CD8-positive, alpha-beta memory T cell (primary cell): ENCODE results near the gene APRT. TPM values are rescaled to one million over a fixed set of nuclear protein-coding genes. Genes with fewer than 3 reads are reported as not detected.
"Not testable (repeated sequence)": the region's sequence is repeated elsewhere in the genome, so short reads cannot be mapped to it uniquely, and the experiment has no call there.

Source experiments
- CTCF ChIA-PET: fragments of 350-600 bp; sonication (Branson Sonifier 250); formaldehyde crosslinking; loops from one replicate; lab custom pipeline; 2021; ENCODE audit warnings: antibody characterized with exemption; lab: Charles Lee
- POLR2A ChIA-PET: fragments of 350-600 bp; sonication (Branson Sonifier 250); formaldehyde crosslinking; loops from one replicate; lab custom pipeline; 2021; ENCODE audit warnings: antibody characterized with exemption; lab: Charles Lee
- DNase-seq, 5 donors: peaks; one replicate each; pipeline versions ENCODE4 v3.0.0 to v3.0.0-alpha.2; 2020 to 2022; ENCODE audit warnings: mixed read lengths in 1 of 5
- H3K27ac ChIP-seq: one replicate; pipeline ENCODE4 v1.7.0; 2013; ENCODE audit warnings: low read depth, mild to moderate bottlenecking, low read length, moderate library complexity
- H3K27me3 ChIP-seq: 2 replicates; pipeline ENCODE4 v1.7.0; 2013; ENCODE audit warnings: low read length, mild to moderate bottlenecking; ENCODE audit not compliant: insufficient read depth, poor library complexity, severe bottlenecking
- H3K36me3 ChIP-seq: 2 replicates; pipeline ENCODE4 v1.7.0; 2013; ENCODE audit warnings: mild to moderate bottlenecking, low read length, moderate library complexity; ENCODE audit not compliant: insufficient read depth
- H3K4me1 ChIP-seq: 2 replicates; pipeline ENCODE4 v1.7.0; 2013; ENCODE audit warnings: mild to moderate bottlenecking, low read length, moderate library complexity; ENCODE audit not compliant: insufficient read depth
- H3K4me3 ChIP-seq: 2 replicates; pipeline ENCODE4 v1.7.0; 2013; ENCODE audit warnings: mild to moderate bottlenecking, low read length
- H3K9me3 ChIP-seq: 2 replicates; pipeline ENCODE4 v1.7.0; 2013; ENCODE audit warnings: mild to moderate bottlenecking, low read length
- H3K27ac Mint-ChIP-seq, 8 donors: one replicate each; pipeline ENCODE4 v1.8.0; 2020 to 2021; ENCODE audit warnings: mixed read lengths in 8 of 8, mild to moderate bottlenecking in 6 of 8, inconsistent platforms in 3 of 8, moderate library complexity in 3 of 8
- H3K27me3 Mint-ChIP-seq, 2 donors: one replicate each; pipeline ENCODE4 v1.8.0; 2020 to 2021; ENCODE audit warnings: mixed read lengths in 2 of 2, mild to moderate bottlenecking in 1 of 2, moderate library complexity in 1 of 2
- H3K36me3 Mint-ChIP-seq, 3 donors: one replicate each; pipeline ENCODE4 v1.8.0; 2020 to 2021; ENCODE audit warnings: mixed read lengths in 3 of 3, inconsistent platforms in 1 of 3, mild to moderate bottlenecking in 1 of 3
- H3K4me1 Mint-ChIP-seq, 3 donors: one replicate each; pipeline ENCODE4 v1.8.0; 2020 to 2021; ENCODE audit warnings: mixed read lengths in 3 of 3, inconsistent platforms in 1 of 3, mild to moderate bottlenecking in 1 of 3
- H3K4me3 Mint-ChIP-seq, 7 donors: one replicate each; pipeline ENCODE4 v1.8.0; 2020 to 2021; ENCODE audit warnings: mixed read lengths in 7 of 7, mild to moderate bottlenecking in 6 of 7, moderate library complexity in 4 of 7, inconsistent platforms in 2 of 7
- H3K9me3 Mint-ChIP-seq, 5 donors: one replicate each; pipeline ENCODE4 v1.8.0; 2020 to 2022; ENCODE audit warnings: mixed read lengths in 5 of 5, mild to moderate bottlenecking in 3 of 5, moderate library complexity in 2 of 5, inconsistent platforms in 1 of 5
- polyA plus RNA-seq: library from polyadenylated mRNA; unstranded; fragments of 300-500 nt; fragmentation: Illumina TruSeq; gene quantifications from one replicate; pipeline ENCODE4 v1.2.3, GENCODE V29; 2021
- total RNA-seq, 2 experiments: library from RNA; stranded (reverse); gene quantifications; one replicate each; pipeline ENCODE4 v1.2.3, GENCODE V29; 2021

Gene APRT
- total and polyA plus RNA-seq, 3 experiments from 2014 or later = 338 to 490 (median 348) TPM

- peak overlapping the region in 5 of 8 donors; percentile 57 to 94 (median 68) for H3K27ac Mint-ChIP-seq
- POLR2A ChIA-PET = interaction anchor here (0.9 to 1.6 kb wide), 5 partner anchors 8 to 424 kb away, joined by 3 to 11 read pairs (median 4); partner anchors contain the start of genes PIEZO1 and ZNF778
- DNase-seq = no peak
Observed at GRCh38 chr16:88793251-88793954, 18.3 kb downstream of the APRT start.

GRCh38 chr16:88792668-88793250 lies 19.0 kb downstream of the APRT start:
- no peaks in the 10 kb centered on the region for H3K27me3 Mint-ChIP-seq
- no peak overlapping the region for H3K27ac ChIP-seq
- peak overlapping the region in 3 of 7 donors; percentile 25 to 74 (median 36) for H3K4me3 Mint-ChIP-seq

More at GRCh38 chr16:88793251-88793954, 18.3 kb downstream of the APRT start:
- Mint-ChIP-seq H3K36me3 (no peaks in the 10 kb centered on the region), H3K4me3 (peak overlapping the region in 1 of 7 donors; percentile 69), H3K27me3 (no peaks in the 10 kb centered on the region), H3K9me3 (no peaks in the 10 kb centered on the region), H3K4me1 (peaks cover 16 to 67% (median 36%) of the 10 kb centered on the region in 3 donors)
- H3K36me3 ChIP-seq = no peaks in the 10 kb centered on the region
- H3K27me3 ChIP-seq = no peaks in the 10 kb centered on the region
- no peak overlapping the region for H3K4me3 ChIP-seq
- no peaks in the 10 kb centered on the region for H3K9me3 ChIP-seq
- peaks cover 54% of the 10 kb centered on the region for H3K4me1 ChIP-seq
- no peak overlapping the region for H3K27ac ChIP-seq
- CTCF ChIA-PET = interaction anchor here (0.7 to 2.9 kb wide), 8 partner anchors 8 to 160 kb away, joined by 3 to 11 read pairs (median 3); partner anchors contain the start of genes APRT, CDT1 and PIEZO1

GRCh38 chr16:88792078-88792550 lies 19.6 kb downstream of the APRT start:
- Mint-ChIP-seq H3K27ac (peak overlapping the region in 4 of 8 donors; percentile 59 to 94 (median 84)), H3K36me3 (no peaks in the 10 kb centered on the region), H3K9me3 (no peaks in the 10 kb centered on the region), H3K27me3 (no peaks in the 10 kb centered on the region), H3K4me1 (peaks cover 16 to 67% (median 36%) of the 10 kb centered on the region in 3 donors), H3K4me3 (no peak overlapping the region)
- no peak for DNase-seq
- peaks cover 54% of the 10 kb centered on the region for H3K4me1 ChIP-seq
- no peaks in the 10 kb centered on the region for H3K9me3 ChIP-seq
- ChIA-PET CTCF (interaction anchor here (2.1 kb wide), 1 partner anchor 8 kb away, joined by 8 read pairs; no protein-coding TSS in a partner anchor), POLR2A (interaction anchor here (1.1 to 1.3 kb wide), 2 partner anchors 9 to 425 kb away, joined by 3 read pairs; partner anchors contain the start of gene ZNF778)
- H3K27me3 ChIP-seq = no peaks in the 10 kb centered on the region
- H3K36me3 ChIP-seq = no peaks in the 10 kb centered on the region
- H3K27ac ChIP-seq = no peak overlapping the region
- H3K4me3 ChIP-seq = no peak overlapping the region

More at GRCh38 chr16:88792668-88793250, 19.0 kb downstream of the APRT start:
- Histone ChIP-seq H3K9me3 (no peaks in the 10 kb centered on the region), H3K4me1 (peaks cover 54% of the 10 kb centered on the region), H3K4me3 (no peak overlapping the region), H3K36me3 (no peaks in the 10 kb centered on the region), H3K27me3 (no peaks in the 10 kb centered on the region)
- ChIA-PET CTCF (interaction anchor here (0.7 to 2.9 kb wide), 7 partner anchors 8 to 159 kb away, joined by 3 to 11 read pairs (median 3); partner anchors contain the start of genes APRT, CDT1 and PIEZO1), POLR2A (interaction anchor here (1.1 to 1.6 kb wide), 4 partner anchors 8 to 425 kb away, joined by 3 to 11 read pairs (median 4); partner anchors contain the start of genes PIEZO1 and ZNF778)
- Mint-ChIP-seq H3K4me1 (peaks cover 16 to 67% (median 36%) of the 10 kb centered on the region in 3 donors), H3K36me3 (no peaks in the 10 kb centered on the region), H3K27ac (peak overlapping the region in 6 of 8 donors; percentile 29 to 94 (median 77)), H3K9me3 (no peaks in the 10 kb centered on the region)
- DNase-seq = no peak

- H3K4me1 ChIP-seq = peaks cover 55% of the 10 kb centered on the region
- Mint-ChIP-seq H3K4me1 (peaks cover 16 to 62% (median 31%) of the 10 kb centered on the region in 3 donors), H3K27me3 (no peaks in the 10 kb centered on the region), H3K9me3 (no peaks in the 10 kb centered on the region), H3K4me3 (peak overlapping the region; percentile 62 to 89 (median 73)), H3K27ac (peak overlapping the region; percentile 81 to 97 (median 91)), H3K36me3 (no peaks in the 10 kb centered on the region)
- peak overlapping the region; percentile 52 for H3K4me3 ChIP-seq
- H3K36me3 ChIP-seq = no peaks in the 10 kb centered on the region
- ChIA-PET CTCF (interaction anchor here (0.9 kb wide), 1 partner anchor 61 kb away, joined by 3 read pairs; no protein-coding TSS in a partner anchor), POLR2A (interaction anchor here (0.5 kb wide), 1 partner anchor 23 kb away, joined by 4 read pairs; no protein-coding TSS in a partner anchor)
- DNase-seq = peak; percentile 50 to 76 (median 54)
- H3K9me3 ChIP-seq = no peaks in the 10 kb centered on the region
- H3K27me3 ChIP-seq = no peaks in the 10 kb centered on the region
- H3K27ac ChIP-seq = peak overlapping the region; percentile 3
Observed at GRCh38 chr16:88790312-88791211, 21.2 kb downstream of the APRT start.

GRCh38 chr16:88789594-88789993 lies 22.1 kb downstream of the APRT start:
- no peaks in the 10 kb centered on the region for H3K27me3 Mint-ChIP-seq
- H3K4me3 ChIP-seq = no peak overlapping the region
- DNase-seq = no peak
- H3K9me3 Mint-ChIP-seq = no peaks in the 10 kb centered on the region
- H3K4me1 ChIP-seq = peaks cover 46% of the 10 kb centered on the region
- peak overlapping the region; percentile 81 to 97 (median 91) for H3K27ac Mint-ChIP-seq
- CTCF ChIA-PET = interaction anchor here (0.7 kb wide), 1 partner anchor 14 kb away, joined by 3 read pairs; the partner anchor contains the start of gene CDT1
- no peaks in the 10 kb centered on the region for H3K9me3 ChIP-seq
- H3K27me3 ChIP-seq = no peaks in the 10 kb centered on the region
- POLR2A ChIA-PET = interaction anchor here (0.7 to 0.8 kb wide), 2 partner anchors 9 to 52 kb away, joined by 3 read pairs; no protein-coding TSS in a partner anchor
- no peaks in the 10 kb centered on the region for H3K36me3 Mint-ChIP-seq
- H3K27ac ChIP-seq = no peak overlapping the region
- H3K36me3 ChIP-seq = no peaks in the 10 kb centered on the region
- H3K4me3 Mint-ChIP-seq = peak overlapping the region; percentile 62 to 89 (median 73)
- H3K4me1 Mint-ChIP-seq = peaks cover 16 to 54% (median 22%) of the 10 kb centered on the region in 3 donors

GRCh38 chr16:88788749-88789148 lies 23.0 kb downstream of the APRT start:
- H3K27me3 ChIP-seq, POLR2A ChIA-PET: not testable (repeated sequence)

More at GRCh38 chr16:88788749-88789148, 23.0 kb downstream of the APRT start:
- CTCF ChIA-PET, H3K36me3 ChIP-seq, H3K9me3 Mint-ChIP-seq, H3K27ac ChIP-seq, H3K4me3 Mint-ChIP-seq, DNase-seq, H3K36me3 Mint-ChIP-seq, H3K9me3 ChIP-seq, H3K4me3 ChIP-seq, H3K27me3 Mint-ChIP-seq: not testable (repeated sequence)
- peaks cover 45% of the 10 kb centered on the region for H3K4me1 ChIP-seq
- Mint-ChIP-seq H3K4me1 (peaks cover 17 to 48% (median 21%) of the 10 kb centered on the region in 3 donors), H3K27ac (peak overlapping the region in 1 of 8 donors; percentile 50)
